Measurements from ENCODE around the gene GRIK3.

GRIK3 gene

DNA sequence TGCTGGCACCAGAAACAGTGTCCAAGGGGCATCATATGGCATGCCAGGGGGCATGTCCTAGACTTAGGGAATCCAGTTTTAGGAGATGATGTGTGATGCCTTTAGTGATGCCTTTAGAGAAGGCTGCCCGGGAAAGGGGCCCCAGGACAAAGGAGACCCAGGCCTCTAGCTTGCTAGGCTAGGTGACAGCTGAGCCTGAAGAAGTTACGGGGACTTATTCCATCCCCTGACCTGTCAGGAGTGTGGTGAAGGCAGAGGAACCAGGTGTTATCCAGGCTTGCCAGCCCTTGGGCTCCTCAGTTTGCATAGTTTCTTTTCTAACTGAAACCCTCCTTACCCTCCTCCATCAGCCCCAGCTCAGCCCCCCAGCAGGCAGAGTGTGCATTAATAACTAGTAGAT lies 281.9 kb downstream of the GRIK3 start:
- no peak for DNase-seq

- no peak for DNase-seq
Measured at GRCh38 chr1:36751525-36751924, 282.8 kb downstream of the GRIK3 start.

GRCh38 chr1:36748466-36748865 lies 285.8 kb downstream of the GRIK3 start:
- DNase-seq: no peak
